ENCODE results near the gene MIOS. TPM values are rescaled to one million over a fixed set of nuclear protein-coding genes. Genes with fewer than 3 reads are reported as not detected.
"Not testable (repeated sequence)": the region's sequence is repeated elsewhere in the genome, so short reads cannot be mapped to it uniquely, and the experiment has no call there.

Gene MIOS
- total RNA-seq, 1 donor from 2014 or later, result 30.9 TPM

DNA sequence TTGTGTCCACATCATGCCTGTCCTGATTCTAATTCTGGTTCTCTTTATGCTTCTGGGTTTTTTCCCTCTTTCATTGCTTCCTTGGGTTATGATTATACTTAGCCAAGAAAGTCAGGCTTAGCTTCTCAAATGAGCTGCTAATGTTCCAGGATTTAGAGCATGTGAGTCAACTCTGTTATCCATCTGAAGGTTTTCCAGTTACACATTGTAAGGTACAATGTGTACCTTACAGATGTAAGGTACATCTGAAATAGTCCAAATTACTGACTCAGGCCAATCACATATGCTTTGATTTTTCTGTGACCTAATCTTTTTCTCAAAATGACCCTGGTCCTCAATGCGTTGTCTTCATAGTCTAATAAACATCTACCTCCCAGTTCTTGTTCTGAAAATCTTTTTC lies 13.3 kb upstream of the MIOS start:
- H3K36me3 Mint-ChIP-seq (ENCODE audit: unreplicated experiment), result peaks cover 9% of the 10 kb centered on the region
- H3K9me3 Mint-ChIP-seq (ENCODE audit: unreplicated experiment), result peaks cover 3% of the 10 kb centered on the region
- TF ChIP-seq, protein P1, sequence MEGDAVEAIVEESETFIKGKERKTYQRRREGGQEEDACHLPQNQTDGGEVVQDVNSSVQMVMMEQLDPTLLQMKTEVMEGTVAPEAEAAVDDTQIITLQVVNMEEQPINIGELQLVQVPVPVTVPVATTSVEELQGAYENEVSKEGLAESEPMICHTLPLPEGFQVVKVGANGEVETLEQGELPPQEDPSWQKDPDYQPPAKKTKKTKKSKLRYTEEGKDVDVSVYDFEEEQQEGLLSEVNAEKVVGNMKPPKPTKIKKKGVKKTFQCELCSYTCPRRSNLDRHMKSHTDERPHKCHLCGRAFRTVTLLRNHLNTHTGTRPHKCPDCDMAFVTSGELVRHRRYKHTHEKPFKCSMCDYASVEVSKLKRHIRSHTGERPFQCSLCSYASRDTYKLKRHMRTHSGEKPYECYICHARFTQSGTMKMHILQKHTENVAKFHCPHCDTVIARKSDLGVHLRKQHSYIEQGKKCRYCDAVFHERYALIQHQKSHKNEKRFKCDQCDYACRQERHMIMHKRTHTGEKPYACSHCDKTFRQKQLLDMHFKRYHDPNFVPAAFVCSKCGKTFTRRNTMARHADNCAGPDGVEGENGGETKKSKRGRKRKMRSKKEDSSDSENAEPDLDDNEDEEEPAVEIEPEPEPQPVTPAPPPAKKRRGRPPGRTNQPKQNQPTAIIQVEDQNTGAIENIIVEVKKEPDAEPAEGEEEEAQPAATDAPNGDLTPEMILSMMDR (IDR thresholded peaks at IDR 0.05; ENCODE audit: partially characterized antibody, unreplicated experiment), result no peak
- H3K27ac Mint-ChIP-seq (ENCODE audit: unreplicated experiment), result no peak overlapping the region
- no peak for DNase-seq
- no peaks in the 10 kb centered on the region for H3K4me1 Mint-ChIP-seq (ENCODE audit: low read depth, unreplicated experiment)
- no peak overlapping the region for H3K4me3 Mint-ChIP-seq (ENCODE audit: unreplicated experiment)
- H3K27me3 Mint-ChIP-seq (ENCODE audit: unreplicated experiment), result peaks cover 2% of the 10 kb centered on the region

DNA sequence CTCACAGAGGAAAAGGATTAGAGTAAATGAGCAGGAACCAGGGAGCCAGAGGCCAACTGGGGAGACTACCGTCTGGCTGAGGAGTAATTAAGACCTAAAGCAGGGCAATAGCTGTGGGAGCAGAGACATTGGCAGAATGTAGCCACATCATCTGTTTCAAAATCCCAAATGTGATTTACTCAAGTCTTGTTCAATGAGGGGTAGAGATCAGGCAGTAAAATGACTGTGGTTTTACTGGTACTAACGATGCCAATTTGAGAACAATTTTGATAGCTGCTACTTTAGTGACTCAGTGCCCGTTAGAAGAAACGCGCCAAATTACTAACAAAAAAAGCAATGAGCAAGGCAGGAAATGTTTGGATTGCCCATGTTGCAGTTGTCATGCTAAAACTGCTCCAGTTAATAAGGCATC lies 12.7 kb upstream of the MIOS start:
- DNase-seq, result no peak
- H3K27me3 Mint-ChIP-seq (ENCODE audit: unreplicated experiment), result peaks cover 2% of the 10 kb centered on the region
- no peak overlapping the region for H3K27ac Mint-ChIP-seq (ENCODE audit: unreplicated experiment)
- no peaks in the 10 kb centered on the region for H3K4me1 Mint-ChIP-seq (ENCODE audit: low read depth, unreplicated experiment)
- no peak overlapping the region for H3K4me3 Mint-ChIP-seq (ENCODE audit: unreplicated experiment)
- TF ChIP-seq, protein P1 (IDR thresholded peaks at IDR 0.05; ENCODE audit: partially characterized antibody, unreplicated experiment), result no peak
- H3K9me3 Mint-ChIP-seq (ENCODE audit: unreplicated experiment), result peaks cover 3% of the 10 kb centered on the region
- peaks cover 12% of the 10 kb centered on the region for H3K36me3 Mint-ChIP-seq (ENCODE audit: unreplicated experiment)

DNA sequence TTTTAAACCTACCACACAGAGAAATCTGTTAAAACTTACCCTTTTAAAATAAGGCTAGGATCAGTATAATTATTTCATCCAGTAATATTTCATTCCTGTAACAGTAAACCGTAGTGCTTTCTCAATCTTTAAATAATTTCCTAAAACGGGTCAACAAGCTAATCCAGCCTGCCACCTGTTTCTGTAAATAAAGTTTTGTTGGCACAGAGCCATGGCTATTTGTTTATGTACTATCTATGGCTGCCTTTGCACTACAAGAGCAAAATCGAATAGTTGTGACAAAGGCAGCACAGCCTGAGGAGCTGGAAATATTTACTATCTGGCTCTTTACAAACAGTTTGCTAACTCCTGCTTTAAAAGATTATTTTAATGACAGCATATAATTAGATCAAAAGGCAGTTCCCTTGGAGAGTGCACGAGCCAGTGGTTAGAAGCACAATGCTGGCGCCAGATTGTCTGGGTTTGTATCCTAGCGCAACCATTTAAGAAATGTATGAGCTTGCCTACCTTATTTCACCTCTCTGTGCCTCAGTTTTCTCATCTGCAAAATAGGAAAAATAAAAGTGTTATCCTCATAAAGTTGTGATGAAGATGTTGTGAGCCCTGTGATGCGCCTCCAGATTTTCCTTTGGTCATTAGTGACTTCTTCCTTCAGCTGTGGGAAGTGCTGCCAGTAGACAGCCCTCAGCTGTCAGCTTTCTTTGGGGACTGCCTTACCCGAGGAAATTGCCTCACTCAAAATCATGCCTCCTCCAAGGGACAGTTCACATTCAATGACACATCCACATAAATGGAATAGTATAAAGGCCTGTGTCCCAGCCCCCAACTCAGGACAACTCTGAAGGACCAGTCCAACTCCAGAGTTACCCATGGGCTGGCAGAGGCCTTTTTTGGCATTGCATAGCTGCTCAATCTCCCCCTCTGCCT lies 11.8 kb upstream of the MIOS start:
- TF ChIP-seq, protein P1 (IDR thresholded peaks at IDR 0.05; ENCODE audit: partially characterized antibody, unreplicated experiment), result no peak
- peaks cover 3% of the 10 kb centered on the region for H3K9me3 Mint-ChIP-seq (ENCODE audit: unreplicated experiment)
- no peak for DNase-seq

DNA sequence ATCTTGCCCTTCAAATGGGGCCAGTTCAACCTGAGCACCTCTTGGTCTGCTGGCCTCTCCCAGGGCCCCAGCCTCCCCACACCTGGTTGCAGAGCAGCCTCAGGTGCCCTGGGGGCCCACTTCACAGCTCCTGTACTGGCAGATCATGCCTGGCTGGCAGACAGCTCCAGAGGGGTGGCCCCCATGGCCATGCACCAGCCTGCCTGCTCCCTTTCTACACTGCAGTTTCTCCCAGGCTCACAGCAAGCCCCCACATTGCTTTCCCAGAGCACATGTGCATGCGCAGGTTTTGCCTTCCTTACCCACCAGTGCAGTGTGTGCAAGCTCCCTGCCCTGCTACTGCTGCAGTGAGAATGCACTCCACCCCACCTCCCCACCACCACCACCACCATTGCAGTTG lies 9.8 kb upstream of the MIOS start:
- DNase-seq, result no peak
- H3K27ac Mint-ChIP-seq (ENCODE audit: unreplicated experiment), result no peak overlapping the region
- peaks cover 12% of the 10 kb centered on the region for H3K36me3 Mint-ChIP-seq (ENCODE audit: unreplicated experiment)
- H3K9me3 Mint-ChIP-seq (ENCODE audit: unreplicated experiment), result peaks cover 3% of the 10 kb centered on the region
- TF ChIP-seq, protein P1 (IDR thresholded peaks at IDR 0.05; ENCODE audit: partially characterized antibody, unreplicated experiment), result no peak
- peaks cover 2% of the 10 kb centered on the region for H3K27me3 Mint-ChIP-seq (ENCODE audit: unreplicated experiment)
- no peaks in the 10 kb centered on the region for H3K4me1 Mint-ChIP-seq (ENCODE audit: low read depth, unreplicated experiment)
- no peak overlapping the region for H3K4me3 Mint-ChIP-seq (ENCODE audit: unreplicated experiment)

More for the DNA sequence above, 11.8 kb upstream of the MIOS start:
- H3K4me3 Mint-ChIP-seq (ENCODE audit: unreplicated experiment), result no peak overlapping the region
- no peaks in the 10 kb centered on the region for H3K4me1 Mint-ChIP-seq (ENCODE audit: low read depth, unreplicated experiment)
- H3K27me3 Mint-ChIP-seq (ENCODE audit: unreplicated experiment), result peaks cover 2% of the 10 kb centered on the region
- no peak overlapping the region for H3K27ac Mint-ChIP-seq (ENCODE audit: unreplicated experiment)
- peaks cover 12% of the 10 kb centered on the region for H3K36me3 Mint-ChIP-seq (ENCODE audit: unreplicated experiment)

DNA sequence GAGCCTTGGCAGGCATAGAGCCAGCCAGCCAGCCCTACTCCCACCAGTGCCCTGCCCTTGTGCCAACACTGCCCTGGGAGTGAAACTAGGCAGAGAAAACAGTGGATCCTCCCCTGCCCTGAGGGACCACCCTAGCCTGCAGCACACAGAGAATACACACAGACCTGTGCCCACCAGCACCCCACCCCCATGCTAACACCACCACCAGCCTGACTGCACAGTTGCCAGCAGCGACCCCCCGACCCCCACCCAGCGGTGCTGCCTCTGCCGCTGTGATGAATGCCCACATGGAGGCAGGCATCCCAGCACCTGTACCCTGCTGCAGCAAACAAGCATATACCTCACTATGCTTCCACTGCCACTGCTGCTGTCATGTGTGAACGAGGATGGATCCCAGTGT lies 9.4 kb upstream of the MIOS start:
- TF ChIP-seq, protein P1 (IDR thresholded peaks at IDR 0.05; ENCODE audit: partially characterized antibody, unreplicated experiment), result no peak
- Mint-ChIP-seq H3K36me3 (ENCODE audit: unreplicated experiment) (peaks cover 12% of the 10 kb centered on the region), H3K27me3 (ENCODE audit: unreplicated experiment) (peaks cover 2% of the 10 kb centered on the region), H3K9me3 (ENCODE audit: unreplicated experiment) (peaks cover 3% of the 10 kb centered on the region), H3K27ac (ENCODE audit: unreplicated experiment) (no peak overlapping the region), H3K4me3 (ENCODE audit: unreplicated experiment) (no peak overlapping the region), H3K4me1 (ENCODE audit: low read depth, unreplicated experiment) (no peaks in the 10 kb centered on the region)
- no peak for DNase-seq

DNA sequence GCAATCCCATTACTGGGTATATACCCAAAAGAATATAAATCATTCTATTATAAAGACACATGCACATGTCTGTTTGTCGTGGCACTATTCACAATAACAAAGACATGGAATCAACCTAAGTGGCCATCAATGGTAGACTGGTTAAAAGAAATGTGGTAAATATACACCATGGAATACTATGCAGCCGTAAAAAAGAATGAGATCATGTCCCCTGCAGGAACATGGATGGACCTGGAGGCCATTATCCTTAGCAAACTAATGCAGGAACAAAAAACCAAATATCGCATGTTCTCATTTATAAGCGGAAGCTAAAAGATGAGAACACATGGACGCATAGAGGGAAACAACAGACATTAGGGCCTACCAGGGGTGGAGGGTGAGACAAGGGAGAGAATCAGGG lies 5.1 kb upstream of the MIOS start:
- not testable (repeated sequence) for H3K4me1 Mint-ChIP-seq (ENCODE audit: low read depth, unreplicated experiment); H3K9me3 Mint-ChIP-seq (ENCODE audit: unreplicated experiment); DNase-seq

More for the DNA sequence above, 5.1 kb upstream of the MIOS start:
- peaks cover 12% of the 10 kb centered on the region for H3K36me3 Mint-ChIP-seq (ENCODE audit: unreplicated experiment)
- H3K27me3 Mint-ChIP-seq (ENCODE audit: unreplicated experiment); H3K27ac Mint-ChIP-seq (ENCODE audit: unreplicated experiment); H3K4me3 Mint-ChIP-seq (ENCODE audit: unreplicated experiment): not testable (repeated sequence)
